ENCODE results near the gene PPIA.

Gene PPIA

GRCh38 chr7:44796504-44797328, at the start of gene PPIA:
Gene PPIA, plus strand, starts transcription at chr7:44796681. Its CDS starts 44 bp downstream, at chr7:44796725.
- peak; percentile 85 for FAIRE-seq

GRCh38 chr7:44748045-44748947, 48.2 kb upstream of the PPIA start, which contains the start of gene ZMIZ2:
Gene ZMIZ2, plus strand, starts transcription at chr7:44748847. Its CDS starts 7,403 bp downstream, at chr7:44756250.
- peak; percentile 60 for FAIRE-seq
- peak; percentile 94 for DNase-seq (ENCODE audit: extremely low spot score, insufficient read length, low read depth)

More at GRCh38 chr7:44796504-44797328, at the start of gene PPIA:
- peak; percentile 100 for DNase-seq (ENCODE audit: extremely low spot score, insufficient read length, low read depth)

- DNase-seq (ENCODE audit: extremely low spot score, insufficient read length, low read depth) (no peak), FAIRE-seq (no peak)
Observed at GRCh38 chr7:44748948-44749731, 47.3 kb upstream of the PPIA start.

- FAIRE-seq (no peak), DNase-seq (ENCODE audit: extremely low spot score, insufficient read length, low read depth) (no peak)
Observed at GRCh38 chr7:44749992-44750391, 46.5 kb upstream of the PPIA start.

GRCh38 chr7:44750424-44750823, 46.1 kb upstream of the PPIA start:
- no peak for FAIRE-seq
- DNase-seq (ENCODE audit: extremely low spot score, insufficient read length, low read depth), result no peak

- no peak for DNase-seq (ENCODE audit: extremely low spot score, insufficient read length, low read depth)
- peak; percentile 94 for FAIRE-seq
Observed at GRCh38 chr7:44750921-44751571, 45.4 kb upstream of the PPIA start.

- DNase-seq (ENCODE audit: extremely low spot score, insufficient read length, low read depth) (no peak), FAIRE-seq (no peak)
Observed at GRCh38 chr7:44752822-44753221, 43.7 kb upstream of the PPIA start.

GRCh38 chr7:44754802-44755697, 41.4 kb upstream of the PPIA start:
- FAIRE-seq (no peak), DNase-seq (ENCODE audit: extremely low spot score, insufficient read length, low read depth) (no peak)

- FAIRE-seq (no peak), DNase-seq (ENCODE audit: extremely low spot score, insufficient read length, low read depth) (no peak)
Observed at GRCh38 chr7:44755698-44756627, 40.5 kb upstream of the PPIA start.

- no peak for FAIRE-seq
- no peak for DNase-seq (ENCODE audit: extremely low spot score, insufficient read length, low read depth)
Observed at GRCh38 chr7:44756904-44757303, 39.6 kb upstream of the PPIA start.

- no peak for DNase-seq (ENCODE audit: extremely low spot score, insufficient read length, low read depth)
- FAIRE-seq, result no peak
Observed at GRCh38 chr7:44757311-44757710, 39.2 kb upstream of the PPIA start.

GRCh38 chr7:44757739-44758138, 38.7 kb upstream of the PPIA start:
- FAIRE-seq (no peak), DNase-seq (ENCODE audit: extremely low spot score, insufficient read length, low read depth) (no peak)

- DNase-seq (ENCODE audit: extremely low spot score, insufficient read length, low read depth), result no peak
- no peak for FAIRE-seq
Observed at GRCh38 chr7:44759246-44759645, 37.2 kb upstream of the PPIA start.

- DNase-seq (ENCODE audit: extremely low spot score, insufficient read length, low read depth) (no peak), FAIRE-seq (no peak)
Observed at GRCh38 chr7:44760034-44760580, 36.4 kb upstream of the PPIA start.

GRCh38 chr7:44761207-44762161, 35.0 kb upstream of the PPIA start:
- no peak for DNase-seq (ENCODE audit: extremely low spot score, insufficient read length, low read depth)
- FAIRE-seq, result no peak

- FAIRE-seq (no peak), DNase-seq (ENCODE audit: extremely low spot score, insufficient read length, low read depth) (no peak)
Observed at GRCh38 chr7:44762300-44762699, 34.2 kb upstream of the PPIA start.

Data from GM18507 (cell line).